Raji (cell line): ENCODE measurements around the gene ZCCHC7.

Experiments used
- POLR2A ChIP-seq: IDR thresholded peaks from 2 replicates; pipeline ENCODE4 v1.6.1; 2011; ENCODE audit warnings: low read depth, low read length, control low read depth; ENCODE audit not compliant: insufficient read depth

Gene ZCCHC7

DNA sequence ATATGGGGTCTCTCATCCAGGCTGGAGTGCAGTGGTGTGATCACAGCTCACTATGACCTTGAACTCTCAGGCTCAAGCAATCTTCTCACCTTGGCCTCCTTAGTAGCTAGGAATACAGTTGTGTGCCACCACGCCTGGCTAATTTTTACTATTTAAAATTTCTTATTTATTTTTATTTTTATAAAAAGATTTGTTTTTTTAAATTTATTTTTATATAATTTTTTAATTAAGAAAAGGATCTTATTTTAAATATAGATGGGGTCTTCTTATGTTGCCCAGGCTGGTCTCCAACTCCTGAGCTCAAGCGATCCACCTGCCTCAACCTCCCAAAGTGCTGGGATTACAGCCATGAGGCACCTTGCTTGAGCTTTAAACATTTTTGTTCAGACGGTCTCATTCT, 2.4 kb upstream of the ZCCHC7 start:
- TF ChIP-seq POLR2A = no peak

DNA sequence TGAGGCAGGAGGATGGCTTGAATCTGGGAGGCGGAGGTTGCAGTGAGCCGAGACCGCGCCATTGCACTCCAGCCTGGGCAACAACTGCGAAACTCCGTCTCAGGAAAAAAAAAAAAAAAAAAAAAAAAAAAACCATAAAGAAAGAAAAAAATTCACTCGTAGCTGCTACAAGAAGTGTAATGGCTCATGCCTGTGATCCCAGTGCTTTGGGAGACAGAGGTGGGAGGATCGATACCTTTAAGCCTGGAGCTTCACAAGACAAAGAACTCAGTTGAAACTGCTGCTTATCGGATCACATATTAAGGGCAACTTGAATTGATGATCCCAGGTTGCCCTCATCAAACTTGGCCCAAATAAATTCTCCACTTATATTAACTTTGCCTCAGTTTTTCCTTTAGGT, 1.0 kb upstream of the ZCCHC7 start:
- TF ChIP-seq POLR2A = no peak

DNA sequence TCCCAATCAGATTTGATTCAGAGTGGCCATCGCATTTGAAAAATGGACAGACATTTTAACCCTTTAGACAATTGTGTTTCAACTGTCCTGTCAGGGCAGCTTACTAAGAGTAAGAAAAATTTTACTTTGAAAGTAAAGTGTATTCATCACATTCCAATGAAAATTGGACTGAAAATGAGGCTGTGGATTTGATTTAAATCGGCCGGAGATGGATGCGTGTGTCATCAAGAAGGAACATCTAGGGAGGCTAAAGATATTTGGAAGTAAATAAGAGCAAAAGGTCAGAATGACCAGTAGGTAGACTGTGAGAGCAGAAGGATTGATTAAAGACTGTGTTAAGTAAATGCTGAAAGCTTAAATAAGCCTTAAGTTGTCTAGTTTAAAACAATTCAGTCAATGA, 1.5 kb downstream of the ZCCHC7 start:
- TF ChIP-seq POLR2A = no peak

DNA sequence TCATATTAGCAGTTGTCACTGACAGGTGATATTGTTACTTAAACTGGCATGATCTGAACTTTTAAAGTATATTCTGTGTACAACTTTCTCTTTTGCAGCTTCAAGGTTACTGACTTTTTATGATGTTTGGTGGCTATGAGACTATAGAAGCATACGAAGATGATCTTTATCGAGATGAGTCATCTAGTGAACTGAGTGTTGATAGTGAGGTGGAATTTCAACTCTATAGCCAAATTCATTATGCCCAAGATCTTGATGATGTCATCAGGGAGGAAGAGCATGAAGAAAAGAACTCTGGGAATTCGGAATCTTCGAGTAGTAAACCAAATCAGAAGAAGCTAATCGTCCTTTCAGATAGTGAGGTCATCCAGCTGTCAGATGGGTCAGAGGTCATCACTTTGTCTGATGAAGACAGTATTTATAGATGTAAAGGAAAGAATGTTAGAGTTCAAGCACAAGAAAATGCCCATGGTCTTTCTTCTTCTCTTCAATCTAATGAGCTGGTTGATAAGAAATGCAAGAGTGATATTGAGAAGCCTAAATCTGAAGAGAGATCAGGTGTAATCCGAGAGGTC, 5.9 kb downstream of the ZCCHC7 start:
- TF ChIP-seq POLR2A = no peak

DNA sequence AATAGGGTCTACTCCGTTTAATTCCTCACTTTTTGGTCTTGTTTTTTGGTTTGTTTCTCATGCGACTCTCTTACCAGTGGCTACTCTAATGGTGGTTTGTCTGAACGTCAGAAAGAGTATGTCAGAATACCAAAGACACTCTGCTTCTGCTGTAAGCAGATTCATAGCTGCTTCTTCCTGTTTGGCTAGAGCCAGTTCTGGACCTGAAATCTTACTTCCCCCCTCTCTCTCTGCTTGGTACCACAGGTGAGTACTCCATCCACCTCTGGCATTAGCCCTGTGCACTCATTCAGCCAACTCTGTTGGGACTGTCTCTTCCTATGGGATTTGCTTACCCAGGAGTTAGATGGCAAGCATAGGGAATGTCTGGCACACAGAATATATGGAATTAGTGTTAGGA, 6.6 kb downstream of the ZCCHC7 start:
- no peak for TF ChIP-seq POLR2A

DNA sequence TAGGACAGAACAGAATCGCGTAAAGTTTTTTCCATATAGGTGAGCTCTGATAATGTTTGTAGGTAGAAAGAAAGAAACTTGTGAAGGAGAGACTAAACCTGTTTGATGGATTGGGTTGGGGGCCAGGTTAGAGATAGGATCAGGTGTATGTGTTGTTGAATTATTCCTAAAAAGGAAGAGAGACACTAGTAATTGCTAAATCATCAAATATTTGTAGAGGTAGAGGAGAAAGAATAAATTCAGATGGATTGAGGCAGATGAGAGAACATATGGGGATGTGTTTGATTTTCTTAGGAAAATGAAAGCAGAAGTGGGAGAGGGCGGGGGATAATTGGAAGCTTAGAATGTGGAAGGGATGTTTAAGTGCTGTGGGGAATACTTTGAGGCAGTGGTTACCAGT, 7.7 kb downstream of the ZCCHC7 start:
- TF ChIP-seq POLR2A = no peak

DNA sequence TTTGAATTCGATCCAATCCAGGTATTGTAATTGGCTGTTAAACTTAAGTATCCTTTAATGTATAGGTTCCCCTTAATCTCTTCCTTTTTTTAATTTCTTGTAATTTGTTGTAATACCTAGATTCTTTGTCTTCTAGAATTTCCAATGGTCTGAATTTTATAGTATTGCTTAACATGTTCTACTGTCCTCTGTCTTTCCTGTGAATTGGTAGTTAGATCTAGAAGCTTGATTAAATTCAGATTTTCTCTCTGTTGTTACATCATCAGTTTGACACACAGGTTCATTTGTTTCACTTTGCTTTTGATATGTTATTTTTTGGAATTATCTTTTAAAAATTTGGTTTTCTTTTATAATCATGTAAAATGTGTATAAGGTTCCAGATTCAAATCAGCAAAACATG, 13.8 kb downstream of the ZCCHC7 start:
- no peak for TF ChIP-seq POLR2A

DNA sequence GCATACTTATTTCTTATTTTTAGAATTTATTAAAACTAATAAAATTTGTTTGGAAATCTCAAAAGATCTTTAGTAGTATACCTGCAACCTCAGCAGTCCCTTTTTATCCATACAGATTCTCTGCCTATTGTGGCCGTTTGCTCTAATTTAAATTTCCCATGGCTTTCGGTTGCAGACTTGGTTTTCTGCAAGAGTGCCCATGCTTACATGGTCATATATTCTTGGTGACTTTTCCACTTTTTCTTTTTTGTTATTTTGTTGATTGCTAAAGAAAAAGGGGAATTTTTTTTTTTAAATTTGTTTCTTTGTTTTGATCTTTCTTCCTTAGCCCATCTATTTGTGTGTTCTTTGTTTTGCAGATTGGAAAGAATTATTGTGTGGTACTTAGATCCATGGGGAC, 20.6 kb downstream of the ZCCHC7 start:
- TF ChIP-seq POLR2A = no peak

DNA sequence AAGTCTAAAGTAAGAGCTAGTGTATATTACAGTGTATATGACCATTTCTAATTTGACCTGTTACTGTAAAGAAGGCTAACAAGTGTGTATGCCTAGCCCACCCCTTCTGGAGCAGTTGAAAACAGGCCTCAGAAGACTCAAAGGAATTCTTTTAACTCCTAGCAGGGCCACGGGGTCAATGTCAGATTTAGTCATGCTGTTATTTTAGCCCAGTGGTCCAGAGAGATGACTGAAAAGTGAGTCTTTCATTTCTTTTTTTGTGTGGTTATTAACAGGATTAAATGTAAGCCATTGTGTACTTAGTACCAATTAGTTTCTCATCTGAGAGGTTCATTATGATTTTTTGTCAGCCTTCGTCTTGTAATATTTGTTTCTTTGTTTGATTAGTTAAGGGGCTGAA, 24.4 kb downstream of the ZCCHC7 start:
- no peak for TF ChIP-seq POLR2A

DNA sequence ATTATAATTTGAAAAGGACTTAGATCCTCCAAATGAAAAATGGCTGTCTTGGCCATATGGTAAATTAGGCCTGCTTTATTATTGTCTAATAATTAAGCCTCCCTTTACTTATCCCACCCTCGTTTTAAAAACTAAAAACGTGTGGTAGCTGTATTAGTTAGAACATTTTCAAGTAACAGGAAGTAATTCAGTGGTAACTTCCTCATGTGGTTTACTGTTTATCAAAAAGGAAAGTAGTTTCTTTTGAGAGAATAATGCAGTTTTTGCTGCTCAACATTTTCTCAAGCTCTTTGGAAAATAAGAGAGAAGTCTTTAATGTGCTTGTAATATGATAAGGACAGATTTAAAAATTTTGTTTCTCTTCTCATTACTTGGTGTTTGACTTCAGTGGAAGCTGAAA, 26.0 kb downstream of the ZCCHC7 start:
- no peak for TF ChIP-seq POLR2A

DNA sequence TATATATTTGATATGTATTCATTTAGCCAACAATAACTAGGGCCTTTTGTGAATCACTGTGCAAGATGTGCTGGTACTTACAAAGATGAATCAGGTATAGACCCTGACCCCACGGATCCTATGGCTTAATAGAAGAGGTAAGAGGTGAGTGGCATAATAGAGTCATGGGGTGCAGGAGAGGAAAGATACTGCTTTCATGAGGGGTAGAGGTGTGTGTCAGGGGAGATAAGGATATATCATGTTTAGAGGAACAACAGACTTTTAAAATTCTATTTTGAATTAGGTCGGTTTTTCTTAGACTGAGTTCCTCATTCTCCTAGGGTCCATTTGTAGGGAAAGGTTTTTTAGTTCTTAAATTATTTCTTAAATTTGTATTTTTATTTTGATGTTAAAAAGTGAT, 27.8 kb downstream of the ZCCHC7 start:
- TF ChIP-seq POLR2A = no peak

DNA sequence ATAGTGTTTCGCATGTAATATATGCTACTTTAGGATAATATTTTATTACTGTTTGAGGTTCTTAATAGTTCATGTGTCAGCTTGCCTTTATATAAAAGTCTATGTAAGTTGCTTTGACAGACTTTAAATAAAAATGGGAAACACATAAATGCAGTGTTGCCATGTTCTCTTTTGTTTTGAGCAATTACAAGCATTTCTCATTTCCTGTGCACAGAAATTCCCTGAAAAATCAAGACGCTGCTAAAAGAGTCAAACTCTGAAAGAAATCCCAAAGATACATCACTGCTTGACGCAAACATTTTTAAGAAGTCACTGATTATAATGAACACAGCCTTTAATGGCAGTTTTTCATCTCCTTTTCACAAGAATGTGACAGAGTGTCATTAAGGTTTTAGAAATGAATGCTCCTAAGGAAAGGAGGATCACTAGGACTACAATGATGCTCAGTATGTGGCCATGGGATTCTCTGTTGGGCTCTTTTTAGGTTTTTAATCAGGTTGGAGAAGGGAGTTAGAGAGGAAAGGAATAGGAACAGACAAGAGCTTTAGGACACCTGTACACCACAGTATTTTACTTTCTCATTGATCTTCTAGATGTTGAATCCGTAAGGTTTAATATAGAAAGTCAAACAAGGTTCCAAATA, 29.4 kb downstream of the ZCCHC7 start:
- no peak for TF ChIP-seq POLR2A

DNA sequence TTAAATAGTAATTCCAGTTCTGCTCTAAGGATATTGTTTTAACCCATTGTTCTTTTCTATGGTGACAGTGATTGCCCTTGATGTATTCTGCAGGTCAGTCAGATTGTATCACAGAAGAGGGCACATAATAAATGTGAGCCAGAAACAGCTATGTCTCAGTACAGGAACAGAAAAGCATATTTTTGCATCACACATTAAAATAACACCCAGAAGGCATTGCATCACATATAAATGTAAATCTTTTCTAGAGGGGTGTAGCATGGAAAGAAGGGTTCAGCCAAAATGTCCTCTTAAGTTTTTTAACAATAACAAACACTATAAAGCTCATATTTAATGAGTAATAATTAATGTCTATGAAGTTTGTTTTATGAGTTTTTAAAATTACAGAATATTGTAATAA, 30.0 kb downstream of the ZCCHC7 start:
- TF ChIP-seq POLR2A = no peak

DNA sequence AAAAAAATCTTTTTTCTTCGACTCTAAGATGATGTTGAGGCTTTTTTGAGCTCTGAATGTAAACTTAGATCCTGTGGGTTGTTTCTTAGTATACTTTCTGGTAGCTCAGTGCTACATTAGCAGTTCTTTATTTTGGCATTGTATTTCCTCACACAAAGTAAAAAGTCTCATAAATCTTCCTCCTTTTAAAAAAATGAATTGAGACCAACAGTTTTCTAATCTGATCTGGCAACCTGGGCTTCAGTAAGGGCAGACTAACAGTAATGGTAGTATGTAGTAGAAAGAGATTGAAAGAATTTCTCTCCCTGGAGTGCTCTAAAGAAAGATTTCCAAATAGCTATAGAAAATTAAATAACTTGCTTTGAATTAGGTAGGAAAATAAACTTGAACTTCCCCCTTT, 31.4 kb downstream of the ZCCHC7 start:
- TF ChIP-seq POLR2A = no peak

DNA sequence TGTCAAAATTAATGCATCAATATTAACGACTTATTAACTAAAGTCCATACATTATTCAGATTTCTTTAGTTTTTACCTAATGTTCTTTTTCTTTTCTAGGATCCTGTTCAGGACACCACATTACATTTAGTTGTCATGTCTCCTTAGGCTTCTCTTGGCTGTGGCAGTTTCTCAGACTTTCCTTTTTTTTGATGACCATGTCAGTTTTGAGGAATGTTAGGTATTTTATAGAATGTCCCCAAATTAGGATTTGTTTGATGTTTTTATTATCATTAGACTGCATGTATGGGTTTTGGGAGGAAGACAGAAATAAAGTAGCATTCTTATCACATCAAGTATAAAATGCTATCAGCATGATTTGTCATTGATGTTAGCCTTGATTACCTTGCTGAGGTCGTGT, 32.0 kb downstream of the ZCCHC7 start:
- no peak for TF ChIP-seq POLR2A

DNA sequence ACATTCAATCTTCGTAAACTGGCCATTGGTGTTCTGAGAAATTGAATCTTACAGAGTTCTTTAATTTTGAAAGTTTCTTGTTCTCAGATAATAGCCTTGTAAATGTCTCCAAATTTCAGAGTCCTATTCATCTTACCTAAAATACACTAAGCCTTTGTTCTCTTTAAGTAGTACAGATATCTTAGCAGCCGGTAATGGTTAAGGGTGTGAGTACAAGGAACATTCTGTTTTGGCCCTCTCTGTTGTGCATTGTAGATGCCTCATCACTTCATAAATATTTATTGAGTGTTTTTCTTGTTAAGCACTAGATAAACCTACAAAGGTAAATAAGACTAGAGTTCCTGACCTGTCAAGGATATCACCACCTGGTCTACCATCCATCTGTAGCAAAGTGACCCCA, 35.2 kb downstream of the ZCCHC7 start:
- TF ChIP-seq POLR2A = no peak

DNA sequence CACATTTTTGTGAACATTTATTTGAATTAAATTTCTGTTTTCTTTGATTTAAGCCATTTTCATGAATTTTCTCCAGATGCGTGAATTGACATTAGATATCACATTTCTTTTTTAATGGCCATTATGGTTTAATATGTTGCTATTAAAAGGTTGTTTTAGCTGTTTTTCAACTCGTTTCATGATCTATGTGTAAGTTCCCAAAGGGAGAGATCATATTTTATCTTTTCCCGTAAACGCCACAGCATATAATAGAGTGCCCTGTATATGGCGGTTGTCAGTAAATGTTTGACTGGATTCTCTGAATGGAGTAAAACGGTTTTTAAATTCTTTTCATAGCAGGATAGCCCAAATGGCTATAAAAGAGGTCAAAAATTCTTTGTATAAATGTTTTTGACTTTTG, 35.8 kb downstream of the ZCCHC7 start:
- TF ChIP-seq POLR2A = no peak
